DMS114 treated with DMSO at 0.1 percent for 48 hours (cell line): ENCODE measurements around the gene CCR5AS.
"Not testable (repeated sequence)": the region's sequence is repeated elsewhere in the genome, so short reads cannot be mapped to it uniquely, and the experiment has no call there.

Experiments used
- DNase-seq: peaks from one replicate; lab custom pipeline; 2025; ENCODE audit not compliant: unreplicated experiment; lab: John Stamatoyannopoulos, UW

CCR5AS gene

GRCh38 chr3:46405301-46406019 lies 1.4 kb downstream of the CCR5AS start:
- no peak for DNase-seq

DNA sequence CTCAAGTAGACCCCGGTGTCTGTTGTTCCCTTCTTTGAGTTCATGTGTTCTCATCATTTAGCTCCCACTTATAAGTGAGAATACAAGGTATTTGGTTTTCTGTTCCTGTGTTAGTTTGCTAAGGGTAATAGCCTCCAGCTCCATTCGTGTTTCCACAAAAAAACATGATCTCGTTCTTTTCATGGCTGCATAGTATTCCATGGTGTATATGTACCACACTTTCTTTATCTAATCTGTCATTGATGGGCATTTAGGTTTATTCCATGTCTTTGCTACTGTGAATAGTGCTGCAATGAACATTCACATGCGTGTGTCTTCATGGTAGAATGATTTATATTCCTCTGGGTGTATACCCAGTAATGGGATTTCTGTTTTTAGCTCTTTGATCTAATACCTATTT lies 4.0 kb downstream of the CCR5AS start:
- not testable (repeated sequence) for DNase-seq

- DNase-seq, result no peak
These were observed 5.3 kb downstream of the CCR5AS start for GRCh38 chr3:46401579-46401978.

DNA sequence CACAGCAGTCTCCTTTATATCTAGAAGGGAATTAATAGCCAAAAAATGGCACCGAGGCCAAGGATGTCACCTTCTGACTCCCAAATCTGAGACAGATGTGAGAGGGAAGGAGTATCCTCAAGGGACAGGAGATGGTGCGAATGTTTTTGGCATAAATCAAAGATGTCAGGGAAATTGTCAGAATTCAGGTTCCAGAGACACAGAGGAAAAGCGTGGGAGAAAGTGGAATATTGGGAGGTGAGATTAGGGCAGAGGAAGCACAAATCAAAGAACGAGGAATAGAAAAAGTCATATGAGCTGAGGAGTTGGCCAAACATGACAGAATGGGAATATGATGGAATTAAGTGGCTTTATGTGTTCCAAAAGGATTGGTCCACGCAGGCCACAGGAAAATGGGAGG lies 6.0 kb downstream of the CCR5AS start:
- no peak for DNase-seq

DNA sequence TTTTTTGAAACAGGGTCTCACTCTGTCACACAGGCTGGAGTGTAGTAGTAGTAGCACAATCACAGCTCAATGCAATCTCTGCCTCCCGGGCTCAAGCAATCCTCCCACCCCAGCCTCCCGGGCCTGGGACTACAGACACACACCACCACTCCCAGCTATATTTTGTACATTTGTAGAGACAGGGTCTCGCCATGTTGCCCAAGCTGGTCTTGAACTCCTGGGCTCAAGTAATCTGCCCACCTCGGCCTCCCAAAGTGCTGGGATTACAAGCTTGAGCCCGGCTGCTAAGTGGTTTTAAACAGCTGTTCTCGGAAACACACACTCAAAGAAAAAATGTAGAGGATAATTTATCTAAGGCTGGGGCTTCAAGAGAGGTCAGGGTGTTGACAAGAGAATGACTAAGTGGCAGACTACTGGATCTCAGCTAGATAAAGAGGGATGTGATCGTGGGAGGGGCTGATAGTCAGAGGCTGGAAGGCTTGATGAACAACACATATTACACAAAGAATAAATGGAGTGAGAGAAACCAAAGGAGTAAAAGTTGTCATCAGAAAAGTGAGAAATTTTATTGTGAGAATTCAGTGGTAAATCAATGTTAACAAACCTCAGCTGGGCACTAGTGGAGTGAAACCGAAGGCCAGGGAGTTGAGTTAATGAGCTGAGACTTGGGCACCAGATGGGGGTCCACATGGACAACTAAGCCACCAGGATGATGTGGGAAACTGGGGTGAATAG lies 6.7 kb downstream of the CCR5AS start:
- no peak for DNase-seq

DNA sequence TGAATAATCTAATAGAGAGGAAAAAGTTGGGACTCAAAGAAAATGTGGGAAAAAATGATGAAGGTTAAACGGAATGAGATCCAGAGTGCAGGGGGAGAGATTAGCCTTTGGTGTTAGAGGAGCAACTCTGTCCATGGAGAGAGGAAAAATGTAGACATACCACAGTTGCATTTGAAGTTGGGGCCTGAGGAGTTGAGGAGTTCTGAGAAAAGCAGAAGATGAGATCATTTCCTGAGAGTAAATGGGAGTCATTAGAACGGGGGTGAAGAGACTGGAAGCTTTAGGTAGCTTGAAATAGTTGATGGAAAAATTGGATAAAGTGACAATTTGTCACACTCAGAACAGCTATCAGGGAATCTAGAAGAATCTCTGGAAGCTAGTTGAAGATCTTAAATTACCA lies 7.3 kb downstream of the CCR5AS start:
- no peak for DNase-seq

GRCh38 chr3:46399098-46399497 lies 7.8 kb downstream of the CCR5AS start:
- DNase-seq, result no peak

DNA sequence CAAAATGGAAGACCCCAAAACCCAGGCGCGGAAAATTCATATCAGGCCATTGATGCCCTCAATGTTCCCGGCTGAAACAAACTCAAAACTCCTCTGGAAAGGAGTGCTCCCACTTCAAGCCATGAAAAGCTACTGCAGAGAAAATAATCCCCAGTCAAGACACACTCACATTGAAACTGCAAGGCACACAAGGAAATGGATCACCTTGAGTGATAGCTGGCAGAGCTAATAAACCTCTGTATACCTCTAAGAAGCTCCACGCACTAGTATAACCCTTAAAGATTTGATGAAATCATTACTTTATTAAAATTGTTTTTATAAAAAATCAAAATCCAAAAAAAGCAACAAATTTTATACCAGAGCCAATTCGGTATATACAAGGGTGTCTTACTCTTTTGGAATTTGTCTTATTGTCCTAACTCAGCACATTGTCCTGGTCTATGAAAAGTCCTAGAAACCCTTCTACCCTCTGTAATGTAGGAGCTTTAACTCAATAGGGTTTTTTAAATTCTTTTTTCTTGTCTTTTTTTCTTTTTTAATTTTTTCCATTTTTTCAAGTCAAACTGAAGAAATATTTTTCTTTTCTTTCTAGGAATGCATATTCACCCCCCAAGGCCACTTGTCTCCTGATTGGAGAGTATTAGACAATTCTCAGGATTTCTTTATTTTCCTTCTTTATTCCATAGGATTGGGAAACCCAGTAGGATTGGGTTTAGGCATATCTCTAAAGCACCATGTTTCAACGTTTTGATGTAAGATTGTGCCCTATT lies 8.5 kb downstream of the CCR5AS start:
- DNase-seq, result no peak

DNA sequence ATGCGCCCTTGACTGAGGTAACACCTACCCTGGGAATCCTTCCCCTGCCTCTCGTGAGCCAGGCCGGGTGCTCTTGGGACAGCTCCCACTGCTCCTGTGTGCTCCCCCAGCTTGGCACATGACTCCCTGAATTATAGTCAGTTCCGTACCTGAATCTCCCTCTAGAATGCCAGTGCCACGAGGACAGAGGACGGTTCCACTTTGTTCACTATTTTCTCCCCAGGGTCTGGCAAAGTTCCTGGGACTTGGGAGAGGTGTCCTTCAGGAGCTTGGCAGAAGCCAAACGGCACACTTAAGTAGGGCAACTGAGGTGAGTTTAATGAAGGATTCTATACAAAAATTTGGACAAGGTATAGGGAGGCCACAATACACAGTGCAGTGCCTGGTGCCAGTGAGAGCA lies 9.8 kb downstream of the CCR5AS start:
- DNase-seq, result no peak

- no peak for DNase-seq
These were observed 10.9 kb downstream of the CCR5AS start for GRCh38 chr3:46395766-46396530.

GRCh38 chr3:46395210-46395661 lies 11.6 kb downstream of the CCR5AS start:
- DNase-seq, result no peak

DNA sequence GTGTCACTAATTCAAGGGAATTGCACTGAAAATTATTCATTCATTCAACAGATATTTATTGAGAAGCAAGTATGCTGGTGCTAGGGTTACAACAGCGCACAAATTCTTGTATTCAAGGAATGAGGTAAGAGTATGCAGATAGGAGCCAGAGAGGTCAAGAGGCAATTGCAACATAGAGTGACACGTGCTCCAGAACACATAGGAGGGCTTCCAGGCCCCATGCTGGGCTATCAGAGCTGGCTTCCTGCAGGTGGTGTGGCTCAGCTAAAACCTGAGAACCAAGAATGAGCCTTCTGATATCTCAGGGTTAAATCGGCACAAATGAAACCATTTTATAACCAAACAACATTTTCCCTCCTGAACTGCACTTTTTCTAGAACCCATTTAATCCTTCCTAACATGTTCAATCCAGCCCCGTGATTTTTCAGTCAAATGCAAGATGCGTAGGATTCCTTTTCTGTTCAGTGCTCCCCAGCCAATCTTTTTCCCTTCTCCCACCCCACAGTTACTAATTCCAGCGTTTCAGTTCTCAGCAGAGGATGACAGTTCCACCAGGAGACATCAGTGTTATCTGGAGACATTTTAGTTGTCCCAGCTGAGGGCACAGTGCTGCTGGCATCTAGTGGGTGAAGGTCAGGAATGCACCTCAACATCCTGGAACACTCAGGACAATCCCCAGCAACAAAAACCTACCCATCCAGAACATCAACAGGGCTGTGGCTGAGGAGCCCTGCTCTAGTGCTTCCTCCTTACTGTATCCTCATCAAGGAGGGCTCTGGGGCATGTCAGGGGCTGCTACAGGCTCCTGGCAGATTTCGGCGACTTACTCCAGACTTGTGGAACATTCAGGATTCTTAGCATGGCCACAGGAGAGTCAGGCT lies 13.1 kb downstream of the CCR5AS start:
- no peak for DNase-seq

DNA sequence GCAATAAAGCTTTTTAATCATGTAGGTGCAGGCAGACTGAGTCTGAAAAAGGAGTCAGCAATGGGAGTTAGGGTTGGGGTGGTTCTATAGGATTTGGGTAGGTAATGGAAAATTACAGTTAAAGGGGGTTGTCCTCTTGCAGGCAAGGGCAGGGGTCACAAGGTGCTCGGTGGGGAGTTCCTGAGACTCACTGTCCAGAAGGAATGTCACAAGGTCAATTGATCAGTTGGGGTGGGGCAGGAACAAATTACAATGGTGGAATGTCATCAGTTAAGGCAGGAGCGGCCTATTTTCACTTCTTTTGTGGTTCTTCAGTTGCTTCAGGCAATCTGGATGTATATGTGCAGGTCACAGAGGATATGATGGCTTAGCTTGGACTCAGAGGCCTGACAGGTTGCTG lies 13.9 kb downstream of the CCR5AS start:
- DNase-seq, result no peak

- DNase-seq, result not testable (repeated sequence)
These were observed 15.3 kb downstream of the CCR5AS start for GRCh38 chr3:46391526-46391925.

- DNase-seq, result no peak
These were observed 17.6 kb downstream of the CCR5AS start for GRCh38 chr3:46389306-46389705.

DNA sequence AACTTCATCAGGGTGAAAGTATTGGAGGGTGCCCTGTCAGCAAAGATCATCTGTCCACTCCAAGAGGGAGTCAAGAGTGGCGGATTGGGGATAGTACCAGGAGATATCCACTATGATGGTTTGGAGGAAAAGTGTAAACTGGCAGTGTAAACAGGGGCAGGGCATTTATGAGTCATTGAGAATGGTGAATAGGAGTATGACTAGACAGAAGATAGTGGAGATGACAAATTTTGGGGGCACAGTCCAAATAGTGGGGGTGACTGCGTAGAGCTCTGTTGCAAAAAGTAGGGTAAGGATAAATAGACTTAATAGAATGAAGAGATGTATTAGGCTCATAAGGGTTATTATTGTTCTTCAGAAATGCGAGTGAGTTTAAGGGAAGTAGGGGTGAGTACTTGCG lies 18.0 kb downstream of the CCR5AS start:
- DNase-seq, result not testable (repeated sequence)

DNA sequence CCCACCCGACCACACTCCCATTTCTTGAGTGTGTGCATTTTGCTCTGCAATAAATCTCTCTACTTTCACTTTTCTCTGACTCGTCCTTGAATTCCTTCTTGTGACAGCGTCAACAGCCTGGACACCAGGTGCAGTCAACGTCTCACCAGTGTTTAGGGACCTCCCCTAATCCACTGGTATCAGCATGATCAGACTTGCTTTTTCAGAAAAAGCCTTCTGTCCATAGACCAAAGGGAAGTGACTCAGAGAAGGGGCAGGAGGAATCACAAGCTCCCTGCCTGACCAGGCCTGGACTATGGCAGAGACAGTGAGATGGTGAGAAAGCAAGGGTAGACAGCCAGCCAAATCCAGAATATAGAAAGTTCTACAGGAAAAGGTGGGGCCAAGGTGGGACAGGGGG lies 20.7 kb downstream of the CCR5AS start:
- DNase-seq, result no peak

DNA sequence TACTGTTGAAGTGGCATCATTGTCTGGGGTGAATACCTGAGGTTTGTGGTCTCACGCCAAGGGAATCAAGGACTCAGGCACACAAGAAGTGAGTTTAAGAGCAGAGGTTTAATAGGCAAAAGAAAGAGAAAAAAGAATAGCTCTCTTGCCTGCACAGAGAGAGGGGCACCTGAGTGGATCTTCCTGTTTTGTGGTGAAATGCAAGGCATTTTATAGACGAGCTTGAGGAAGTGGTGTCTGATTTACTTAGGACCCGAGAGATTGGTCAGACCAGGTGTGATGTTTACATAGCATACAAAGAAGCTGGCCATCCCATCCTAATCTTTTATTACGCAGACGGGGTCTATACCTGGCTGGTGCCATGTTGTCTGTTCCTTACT lies 22.9 kb downstream of the CCR5AS start:
- no peak for DNase-seq

DNA sequence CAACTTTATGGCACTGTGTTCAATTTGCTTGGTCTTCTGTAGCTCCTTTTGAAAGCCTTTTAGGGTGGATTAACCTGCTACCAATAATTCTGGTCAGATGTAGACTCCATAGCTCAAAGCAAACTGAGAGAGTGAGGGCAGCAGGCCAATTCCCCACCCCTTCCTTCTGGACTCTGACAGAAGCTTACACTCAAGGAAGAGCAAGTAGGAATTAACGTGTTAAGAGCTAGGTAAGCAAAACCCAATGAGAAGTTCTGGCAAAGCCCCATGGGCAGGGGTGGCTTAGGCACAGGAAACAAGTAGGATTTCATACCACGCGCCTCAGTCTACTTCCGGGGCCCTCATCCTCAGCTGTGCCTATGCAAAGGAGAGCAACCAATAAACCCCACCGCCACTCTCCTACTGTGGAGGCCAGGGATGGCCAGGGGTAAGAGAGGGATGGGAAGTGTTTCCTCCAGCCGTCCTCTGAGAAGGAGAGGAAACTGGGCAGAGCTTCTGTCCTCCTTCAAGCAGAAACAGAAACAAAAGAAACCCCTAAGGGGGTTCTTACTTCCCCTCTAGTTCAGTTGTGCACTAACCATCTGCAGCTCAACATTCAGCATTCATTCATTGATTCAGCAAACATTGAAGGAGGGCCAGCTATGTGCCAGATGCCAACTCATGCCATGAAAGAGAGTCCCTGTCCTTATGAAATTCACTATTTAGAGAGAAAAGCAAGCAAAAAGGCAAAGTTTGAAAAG lies 23.5 kb downstream of the CCR5AS start:
- no peak for DNase-seq
